GM21786 (cell line): Measurements from ENCODE around the gene HGS.
"Not testable (repeated sequence)": the region's sequence is repeated elsewhere in the genome, so short reads cannot be mapped to it uniquely, and the experiment has no call there.

Experiments
- ATAC-seq: cut with Tn5 transposase; IDR thresholded peaks from one replicate; pipeline ENCODE4 v1.9.1; 2021; ENCODE audit not compliant: unreplicated experiment

Gene HGS

GRCh38 chr17:81655378-81656117 is 28.3 kb upstream of the HGS start:
- ATAC-seq = no peak

- ATAC-seq = no peak
Observed at GRCh38 chr17:81656118-81656743, 27.6 kb upstream of the HGS start, which contains the start of gene PDE6G. TSS of gene PDE6G (minus strand) at chr17:81656542. CDS start at chr17:81653305, 3,237 bp downstream.

- ATAC-seq = no peak
Observed at GRCh38 chr17:81656835-81657234, 27.0 kb upstream of the HGS start.

GRCh38 chr17:81659038-81659437 is 24.8 kb upstream of the HGS start:
- ATAC-seq = no peak

GRCh38 chr17:81660441-81660840 is 23.4 kb upstream of the HGS start:
- no peak for ATAC-seq

GRCh38 chr17:81662002-81662401 is 21.8 kb upstream of the HGS start:
- ATAC-seq = no peak

GRCh38 chr17:81664051-81664470 is 19.8 kb upstream of the HGS start:
- ATAC-seq = no peak

GRCh38 chr17:81665205-81666091 is 18.4 kb upstream of the HGS start:
- ATAC-seq = no peak

GRCh38 chr17:81666092-81666341 is 17.8 kb upstream of the HGS start:
- ATAC-seq = peak; percentile 4

GRCh38 chr17:81666342-81667191 is 17.2 kb upstream of the HGS start, which contains the start of the genes CCDC137 and OXLD1:
TSS of gene CCDC137 (plus strand) at chr17:81666737. CDS start at chr17:81666767, 30 bp downstream.
TSS of gene OXLD1 (minus strand) at chr17:81666605. CDS start at chr17:81666577, 28 bp downstream.
- peak; percentile 87 for ATAC-seq

GRCh38 chr17:81667754-81668153 is 16.1 kb upstream of the HGS start:
- ATAC-seq = no peak

- no peak for ATAC-seq
Observed at GRCh38 chr17:81672504-81672903, 11.3 kb upstream of the HGS start.

- no peak for ATAC-seq
Observed at GRCh38 chr17:81672954-81673353, 10.9 kb upstream of the HGS start.

GRCh38 chr17:81673561-81674258 is 10.1 kb upstream of the HGS start:
- no peak for ATAC-seq

GRCh38 chr17:81675515-81676221 is 8.1 kb upstream of the HGS start:
- not testable (repeated sequence) for ATAC-seq

GRCh38 chr17:81676906-81677305 is 6.9 kb upstream of the HGS start:
- no peak for ATAC-seq

GRCh38 chr17:81680150-81680549 is 3.7 kb upstream of the HGS start:
- no peak for ATAC-seq

GRCh38 chr17:81681672-81682071 is 2.1 kb upstream of the HGS start:
- ATAC-seq = no peak

- no peak for ATAC-seq
Observed at GRCh38 chr17:81682565-81683207, 1.1 kb upstream of the HGS start.
